ENCODE data around the gene SERF2. TPM values are rescaled to one million over a fixed set of nuclear protein-coding genes. Genes with fewer than 3 reads are reported as not detected.

SERF2 gene
- total and polyA plus RNA-seq, 2 of the 13 experiments (the other 11 are each of a cell fraction or from before 2014, with no cell fraction given), result 811 to 1,257 TPM

- TF ChIP-seq ZNF790 (CRISPR knock-in tag; IDR thresholded peaks at IDR 0.05; ENCODE audit: borderline replicate concordance) (0 out of 2 replicates have a peak, but pooled peaks have one; percentile 59), PLRG1 (conservative IDR thresholded peaks at IDR 0.05) (no peak), RFXANK (CRISPR knock-in tag; IDR thresholded peaks at IDR 0.05) (no peak), MEF2D (CRISPR knock-in tag; IDR thresholded peaks at IDR 0.05) (0 out of 2 replicates have a peak, but pooled peaks have one; percentile 16), ZNF350 (CRISPR knock-in tag; IDR thresholded peaks at IDR 0.05; ENCODE audit: borderline replicate concordance, low read depth) (peak; percentile 21; the same call in 1 of the 2 replicates), ZBTB46 (CRISPR knock-in tag; IDR thresholded peaks at IDR 0.05; ENCODE audit: borderline replicate concordance) (peak; percentile 55; the same call in 1 of the 2 replicates), KAT8 (CRISPR knock-in tag; IDR thresholded peaks at IDR 0.05) (no peak), IKZF4 (CRISPR knock-in tag; IDR thresholded peaks at IDR 0.05; ENCODE audit: borderline replicate concordance, low read depth, not compliant biosample characterization) (peak; percentile 70), HES4 (CRISPR knock-in tag; IDR thresholded peaks at IDR 0.05; ENCODE audit: borderline replicate concordance) (peak; percentile 30; the same call in 1 of the 2 replicates), LRRFIP1 (CRISPR knock-in tag; conservative IDR thresholded peaks at IDR 0.05) (0 out of 2 replicates have a peak, but pooled peaks have one; percentile 70), ZNF510 (CRISPR knock-in tag; IDR thresholded peaks at IDR 0.05; ENCODE audit: low read depth) (peak; percentile 86), ZNF354B (CRISPR knock-in tag; IDR thresholded peaks at IDR 0.05) (no peak), ZBTB3 (CRISPR knock-in tag; IDR thresholded peaks at IDR 0.05; ENCODE audit: borderline replicate concordance, low read depth) (peak; percentile 53; the same call in 1 of the 2 replicates), ZNF205 (CRISPR knock-in tag; IDR thresholded peaks at IDR 0.05) (peak; percentile 49; the same call in 1 of the 2 replicates), NCOA1 (CRISPR knock-in tag; IDR thresholded peaks at IDR 0.05) (no peak), PITX1 (CRISPR knock-in tag; IDR thresholded peaks at IDR 0.05) (peak; percentile 31; the same call in 1 of the 2 replicates), ZNF460 (CRISPR knock-in tag; IDR thresholded peaks at IDR 0.05; ENCODE audit: borderline replicate concordance) (peak; percentile 37; the same call in 1 of the 2 replicates)
- TF ChIP-seq, protein P1, sequence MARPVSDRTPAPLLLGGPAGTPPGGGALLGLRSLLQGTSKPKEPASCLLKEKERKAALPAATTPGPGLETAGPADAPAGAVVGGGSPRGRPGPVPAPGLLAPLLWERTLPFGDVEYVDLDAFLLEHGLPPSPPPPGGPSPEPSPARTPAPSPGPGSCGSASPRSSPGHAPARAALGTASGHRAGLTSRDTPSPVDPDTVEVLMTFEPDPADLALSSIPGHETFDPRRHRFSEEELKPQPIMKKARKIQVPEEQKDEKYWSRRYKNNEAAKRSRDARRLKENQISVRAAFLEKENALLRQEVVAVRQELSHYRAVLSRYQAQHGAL (CRISPR knock-in tag; IDR thresholded peaks at IDR 0.05; ENCODE audit: not compliant biosample characterization), result no peak
- TF ChIP-seq, protein P2, sequence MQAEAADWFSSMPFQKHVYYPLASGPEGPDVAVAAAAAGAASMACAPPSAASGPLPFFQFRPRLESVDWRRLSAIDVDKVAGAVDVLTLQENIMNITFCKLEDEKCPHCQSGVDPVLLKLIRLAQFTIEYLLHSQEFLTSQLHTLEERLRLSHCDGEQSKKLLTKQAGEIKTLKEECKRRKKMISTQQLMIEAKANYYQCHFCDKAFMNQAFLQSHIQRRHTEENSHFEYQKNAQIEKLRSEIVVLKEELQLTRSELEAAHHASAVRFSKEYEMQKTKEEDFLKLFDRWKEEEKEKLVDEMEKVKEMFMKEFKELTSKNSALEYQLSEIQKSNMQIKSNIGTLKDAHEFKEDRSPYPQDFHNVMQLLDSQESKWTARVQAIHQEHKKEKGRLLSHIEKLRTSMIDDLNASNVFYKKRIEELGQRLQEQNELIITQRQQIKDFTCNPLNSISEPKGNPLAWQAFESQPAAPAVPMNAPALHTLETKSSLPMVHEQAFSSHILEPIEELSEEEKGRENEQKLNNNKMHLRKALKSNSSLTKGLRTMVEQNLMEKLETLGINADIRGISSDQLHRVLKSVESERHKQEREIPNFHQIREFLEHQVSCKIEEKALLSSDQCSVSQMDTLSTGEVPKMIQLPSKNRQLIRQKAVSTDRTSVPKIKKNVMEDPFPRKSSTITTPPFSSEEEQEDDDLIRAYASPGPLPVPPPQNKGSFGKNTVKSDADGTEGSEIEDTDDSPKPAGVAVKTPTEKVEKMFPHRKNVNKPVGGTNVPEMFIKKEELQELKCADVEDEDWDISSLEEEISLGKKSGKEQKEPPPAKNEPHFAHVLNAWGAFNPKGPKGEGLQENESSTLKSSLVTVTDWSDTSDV (CRISPR knock-in tag; IDR thresholded peaks at IDR 0.05), result peak; percentile 70; the same call in 1 of the 2 replicates
- TF ChIP-seq, protein P3, sequence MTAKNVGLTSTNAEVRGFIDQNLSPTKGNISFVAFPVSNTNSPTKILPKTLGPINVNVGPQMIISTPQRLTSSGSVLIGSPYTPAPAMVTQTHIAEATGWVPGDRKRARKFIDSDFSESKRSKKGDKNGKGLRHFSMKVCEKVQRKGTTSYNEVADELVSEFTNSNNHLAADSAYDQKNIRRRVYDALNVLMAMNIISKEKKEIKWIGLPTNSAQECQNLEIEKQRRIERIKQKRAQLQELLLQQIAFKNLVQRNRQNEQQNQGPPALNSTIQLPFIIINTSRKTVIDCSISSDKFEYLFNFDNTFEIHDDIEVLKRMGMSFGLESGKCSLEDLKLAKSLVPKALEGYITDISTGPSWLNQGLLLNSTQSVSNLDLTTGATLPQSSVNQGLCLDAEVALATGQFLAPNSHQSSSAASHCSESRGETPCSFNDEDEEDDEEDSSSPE (CRISPR knock-in tag; IDR thresholded peaks at IDR 0.05), result peak; percentile 84
Observed at GRCh38 chr15:43777267-43777914, 14.7 kb upstream of the SERF2 start (continued).

Measured in HepG2 (cell line).